ENCODE results near the gene COL15A1. TPM values are rescaled to one million over a fixed set of nuclear protein-coding genes. Genes with fewer than 3 reads are reported as not detected.
A peak's percentile ranks its signal among the peaks of the same experiment; 100 is the strongest.

The COL15A1 gene
- total RNA-seq, 6 experiments from 2014 or later = 0.07 to 0.58 (median 0.11) TPM; not detected in 2

- Histone ChIP-seq H3K4me3 (no peak overlapping the region), H3K27ac (no peak overlapping the region), H3K9me3 (no peaks in the 10 kb centered on the region), H3K36me3 (no peaks in the 10 kb centered on the region), H3K4me1 (no peaks in the 10 kb centered on the region), H3K27me3 (no peaks in the 10 kb centered on the region)
- TF ChIP-seq CTCF (IDR thresholded peaks at IDR 0.05) (no peak), POLR2A (IDR thresholded peaks at IDR 0.05) (no peak)
- ATAC-seq (no peak), DNase-seq (no peak)
- intact Hi-C loops (cut with DNase I) = no loop called here
- WGBS (ENCODE audit: insufficient coverage, low coverage, low lambda C conversion rate, missing lambda C conversion rate) = 87% methylated on average over 3 of the region's 4 CpGs
Observed at GRCh38 chr9:99049641-99050040, 105.9 kb downstream of the COL15A1 start.

- TF ChIP-seq CTCF (IDR thresholded peaks at IDR 0.05) (no peak), POLR2A (IDR thresholded peaks at IDR 0.05) (no peak)
Observed at GRCh38 chr9:99050292-99050911, 106.7 kb downstream of the COL15A1 start.

GRCh38 chr9:99050924-99051323 is 107.2 kb downstream of the COL15A1 start:
- ATAC-seq = no peak
- H3K27ac ChIP-seq = no peak overlapping the region
- H3K4me1 ChIP-seq = peaks cover 0 to 3% (median 0%) of the 10 kb centered on the region in 4 donors
- no peaks in the 10 kb centered on the region for H3K9me3 ChIP-seq
- intact Hi-C loops (cut with DNase I) = no loop called here
- no peak overlapping the region for H3K4me3 ChIP-seq
- WGBS (ENCODE audit: insufficient coverage, low coverage, low lambda C conversion rate, missing lambda C conversion rate) = 64% methylated on average over 3 of the region's 4 CpGs
- H3K36me3 ChIP-seq = no peaks in the 10 kb centered on the region
- no peak for DNase-seq
- TF ChIP-seq CTCF (IDR thresholded peaks at IDR 0.05) (no peak), POLR2A (IDR thresholded peaks at IDR 0.05) (no peak)
- H3K27me3 ChIP-seq = no peaks in the 10 kb centered on the region

More at GRCh38 chr9:99050292-99050911, 106.7 kb downstream of the COL15A1 start:
- DNase-seq (no peak), ATAC-seq (peak in 1 of 4 donors; percentile 34)
- intact Hi-C loops (cut with DNase I) = no loop called here
- no peak overlapping the region for H3K27ac ChIP-seq
- H3K9me3 ChIP-seq = no peaks in the 10 kb centered on the region
- WGBS (ENCODE audit: insufficient coverage, low coverage, low lambda C conversion rate, missing lambda C conversion rate) = 56% methylated on average over 3 of the region's 10 CpGs
- H3K27me3 ChIP-seq = no peaks in the 10 kb centered on the region
- H3K36me3 ChIP-seq = no peaks in the 10 kb centered on the region
- no peak overlapping the region for H3K4me3 ChIP-seq
- peaks cover 0 to under 1% (median 0%) of the 10 kb centered on the region in 4 donors for H3K4me1 ChIP-seq

- 24% methylated on average over 3 of the region's 3 CpGs for WGBS (ENCODE audit: insufficient coverage, low coverage, low lambda C conversion rate, missing lambda C conversion rate)
- Histone ChIP-seq H3K9me3 (no peaks in the 10 kb centered on the region), H3K27me3 (no peaks in the 10 kb centered on the region), H3K36me3 (no peaks in the 10 kb centered on the region), H3K4me3 (no peak overlapping the region), H3K27ac (no peak overlapping the region), H3K4me1 (peaks cover 0 to 3% (median 0%) of the 10 kb centered on the region in 4 donors)
- intact Hi-C loops (cut with DNase I) = no loop called here
- DNase-seq = no peak
- no peak for TF ChIP-seq POLR2A (IDR thresholded peaks at IDR 0.05)
- TF ChIP-seq CTCF (IDR thresholded peaks at IDR 0.05) = no peak
- no peak for ATAC-seq
Observed at GRCh38 chr9:99051406-99051805, 107.7 kb downstream of the COL15A1 start.
